NCI-H2196 treated with DMSO at 0.1 percent for 48 hours (cell line): Measurements from ENCODE around the gene NAV2.

Experiments used
- DNase-seq: peaks from one replicate; lab custom pipeline; 2025; ENCODE audit not compliant: unreplicated experiment; lab: John Stamatoyannopoulos, UW

NAV2 gene

GRCh38 chr11:20031155-20032001, 318.7 kb downstream of the NAV2 start:
- no peak for DNase-seq

GRCh38 chr11:20032127-20032526, 319.5 kb downstream of the NAV2 start:
- DNase-seq, result no peak

- no peak for DNase-seq
Measured at GRCh38 chr11:20032577-20033260, 320.1 kb downstream of the NAV2 start.

GRCh38 chr11:20033806-20034205, 321.2 kb downstream of the NAV2 start:
- no peak for DNase-seq

GRCh38 chr11:20034941-20035340, 322.3 kb downstream of the NAV2 start:
- DNase-seq, result no peak

- DNase-seq, result no peak
Measured at GRCh38 chr11:20035375-20035700, 322.7 kb downstream of the NAV2 start.

- DNase-seq, result peak; percentile 91
Measured at GRCh38 chr11:20035701-20036601, 323.3 kb downstream of the NAV2 start.

GRCh38 chr11:20036626-20037335, 324.1 kb downstream of the NAV2 start:
- DNase-seq, result peak; percentile 22

- no peak for DNase-seq
Measured at GRCh38 chr11:20037396-20038153, 324.9 kb downstream of the NAV2 start.

GRCh38 chr11:20038412-20038811, 325.8 kb downstream of the NAV2 start:
- no peak for DNase-seq

GRCh38 chr11:20038972-20039371, 326.3 kb downstream of the NAV2 start:
- DNase-seq, result no peak

- DNase-seq, result no peak
Measured at GRCh38 chr11:20041499-20041898, 328.9 kb downstream of the NAV2 start.

- DNase-seq, result no peak
Measured at GRCh38 chr11:20042045-20042639, 329.5 kb downstream of the NAV2 start.

- DNase-seq, result no peak
Measured at GRCh38 chr11:20042811-20043341, 330.2 kb downstream of the NAV2 start.

- DNase-seq, result no peak
Measured at GRCh38 chr11:20043992-20044391, 331.4 kb downstream of the NAV2 start.

- no peak for DNase-seq
Measured at GRCh38 chr11:20045098-20045688, 332.6 kb downstream of the NAV2 start.

GRCh38 chr11:20046416-20046815, 333.8 kb downstream of the NAV2 start:
- DNase-seq, result no peak

- no peak for DNase-seq
Measured at GRCh38 chr11:20047006-20047768, 334.6 kb downstream of the NAV2 start.
